GM12875 (cell line): ENCODE results near the gene RNF182.

Experiments
- H3K4me3 ChIP-seq: one replicate; pipeline ENCODE4 v1.5.1; 2011; ENCODE audit warnings: low read depth, low read length, control low read depth
- TF ChIP-seq, protein P1 (sequence below): IDR thresholded peaks from 2 replicates; pipeline ENCODE4 v1.5.1; 2011; ENCODE audit warnings: low read depth, mild to moderate bottlenecking, control low read depth, inconsistent platforms, low read length, moderate library complexity, borderline replicate concordance; ENCODE audit not compliant: insufficient read depth

Gene RNF182

DNA sequence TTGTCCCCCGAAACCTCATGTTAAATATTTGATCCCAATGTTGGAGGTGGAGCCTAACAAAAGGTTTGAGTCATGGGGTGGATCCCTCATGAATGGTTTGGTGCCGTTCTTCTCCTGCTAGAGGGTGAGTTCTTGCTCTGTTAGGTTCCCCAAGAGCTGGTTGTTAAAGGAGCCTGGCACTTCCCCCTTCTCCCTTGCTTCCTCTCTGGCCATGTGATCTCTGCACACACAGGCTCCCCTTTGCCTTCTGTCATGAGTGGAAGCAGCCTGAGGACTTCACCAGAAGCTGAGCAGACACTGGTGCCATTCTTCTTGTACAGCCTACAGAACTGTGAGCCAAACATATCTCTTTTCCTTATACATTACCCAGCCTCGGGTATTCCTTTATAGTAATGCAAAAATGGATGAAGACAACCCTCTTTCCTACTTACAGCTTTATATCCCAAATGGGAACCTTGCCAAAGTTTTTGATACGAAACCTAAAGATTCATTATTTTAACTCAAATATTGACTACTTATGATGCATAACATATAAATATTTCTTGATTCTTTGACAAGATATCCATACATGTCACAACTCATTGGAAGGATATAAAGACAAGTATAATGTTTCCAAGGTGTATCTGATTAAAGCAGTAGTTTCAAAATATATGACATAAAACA, 61.0 kb downstream of the RNF182 start:
- no peak overlapping the region for H3K4me3 ChIP-seq
- TF ChIP-seq, protein P1, sequence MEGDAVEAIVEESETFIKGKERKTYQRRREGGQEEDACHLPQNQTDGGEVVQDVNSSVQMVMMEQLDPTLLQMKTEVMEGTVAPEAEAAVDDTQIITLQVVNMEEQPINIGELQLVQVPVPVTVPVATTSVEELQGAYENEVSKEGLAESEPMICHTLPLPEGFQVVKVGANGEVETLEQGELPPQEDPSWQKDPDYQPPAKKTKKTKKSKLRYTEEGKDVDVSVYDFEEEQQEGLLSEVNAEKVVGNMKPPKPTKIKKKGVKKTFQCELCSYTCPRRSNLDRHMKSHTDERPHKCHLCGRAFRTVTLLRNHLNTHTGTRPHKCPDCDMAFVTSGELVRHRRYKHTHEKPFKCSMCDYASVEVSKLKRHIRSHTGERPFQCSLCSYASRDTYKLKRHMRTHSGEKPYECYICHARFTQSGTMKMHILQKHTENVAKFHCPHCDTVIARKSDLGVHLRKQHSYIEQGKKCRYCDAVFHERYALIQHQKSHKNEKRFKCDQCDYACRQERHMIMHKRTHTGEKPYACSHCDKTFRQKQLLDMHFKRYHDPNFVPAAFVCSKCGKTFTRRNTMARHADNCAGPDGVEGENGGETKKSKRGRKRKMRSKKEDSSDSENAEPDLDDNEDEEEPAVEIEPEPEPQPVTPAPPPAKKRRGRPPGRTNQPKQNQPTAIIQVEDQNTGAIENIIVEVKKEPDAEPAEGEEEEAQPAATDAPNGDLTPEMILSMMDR = no peak

DNA sequence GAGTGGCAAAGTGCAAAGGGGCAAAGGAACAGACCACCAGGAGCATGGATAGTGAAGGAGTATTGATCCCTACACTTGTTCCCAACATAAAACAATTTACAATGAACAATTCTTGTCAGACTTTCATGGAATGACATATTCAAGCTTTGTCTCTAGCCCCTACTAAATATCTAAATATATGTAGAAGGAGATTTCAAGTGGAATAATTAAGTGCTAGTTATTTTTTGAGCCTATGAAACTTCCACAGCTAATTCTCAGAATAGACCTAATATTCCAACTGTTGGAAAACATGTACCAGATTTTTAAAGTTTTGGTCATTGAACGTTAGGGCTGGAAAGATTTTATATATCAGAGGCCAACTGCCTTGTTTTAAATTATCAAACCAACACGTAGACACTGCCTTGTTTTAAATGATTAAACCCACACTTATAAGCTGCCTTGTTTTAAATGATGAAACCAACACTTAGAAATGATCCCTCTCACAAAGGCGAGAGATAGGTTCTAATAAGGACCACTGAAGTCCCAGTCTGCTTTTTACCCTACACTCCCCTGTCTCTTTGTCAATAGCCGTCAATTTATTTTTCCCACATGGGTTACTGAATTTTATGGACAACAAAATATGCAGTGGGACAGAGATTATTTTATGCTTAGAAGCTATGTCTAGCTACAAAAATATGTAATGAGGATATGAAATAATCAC, 62.1 kb downstream of the RNF182 start:
- no peak overlapping the region for H3K4me3 ChIP-seq
- TF ChIP-seq, protein P1 = no peak

DNA sequence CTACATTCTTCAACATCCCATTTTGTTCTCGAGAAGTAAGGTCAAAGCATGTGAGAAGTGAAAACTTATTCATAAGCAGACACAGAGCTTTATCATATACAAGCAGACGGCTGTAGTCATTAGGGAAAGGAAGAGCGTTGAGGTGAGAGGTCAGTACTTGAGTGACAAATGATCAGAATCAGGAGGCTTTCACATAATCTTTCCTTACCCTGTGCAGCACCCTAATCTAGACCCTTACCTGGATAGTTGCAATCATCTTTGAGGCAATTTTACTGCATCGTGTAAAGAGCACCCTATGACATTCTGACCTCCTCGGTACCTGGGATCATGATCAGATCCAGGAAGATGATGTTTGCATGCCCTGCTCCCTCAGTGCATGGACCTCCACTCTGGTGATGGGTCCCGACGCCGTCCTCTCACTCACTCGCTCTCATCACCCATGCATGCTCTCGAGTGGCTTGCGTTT, 62.7 kb downstream of the RNF182 start:
- TF ChIP-seq, protein P1 = no peak
- H3K4me3 ChIP-seq = no peak overlapping the region

DNA sequence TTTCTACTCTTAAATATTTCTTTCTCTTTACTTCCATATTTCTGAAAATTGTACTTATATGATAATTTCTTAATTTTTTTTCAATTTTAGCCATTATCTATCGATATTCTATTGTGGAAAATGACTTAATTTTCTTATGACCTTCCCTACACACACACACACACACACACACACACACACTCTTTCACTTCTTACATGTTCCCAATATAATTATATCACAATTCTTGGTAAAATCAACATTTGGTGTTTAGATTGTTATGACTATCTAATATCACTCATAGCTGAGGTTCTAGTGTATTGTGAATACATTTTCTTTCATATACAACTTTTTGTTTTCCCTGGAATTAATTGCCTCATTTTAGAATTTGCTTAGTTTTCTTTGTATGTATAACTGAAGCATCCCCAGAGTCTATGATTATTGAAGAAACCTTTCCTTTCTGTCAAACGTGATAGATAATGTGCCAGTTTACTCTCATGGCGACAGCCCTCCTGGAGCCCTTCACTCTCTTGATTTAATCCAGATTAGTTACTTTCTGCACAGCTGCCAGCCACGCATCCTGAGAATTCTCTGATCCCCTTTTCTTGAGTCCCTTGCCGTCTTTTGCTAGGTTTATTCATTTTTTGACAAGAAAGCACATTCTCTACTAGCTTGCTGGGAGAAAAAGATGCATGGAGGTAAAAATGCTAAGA, 63.4 kb downstream of the RNF182 start:
- TF ChIP-seq, protein P1 = no peak
- no peak overlapping the region for H3K4me3 ChIP-seq

DNA sequence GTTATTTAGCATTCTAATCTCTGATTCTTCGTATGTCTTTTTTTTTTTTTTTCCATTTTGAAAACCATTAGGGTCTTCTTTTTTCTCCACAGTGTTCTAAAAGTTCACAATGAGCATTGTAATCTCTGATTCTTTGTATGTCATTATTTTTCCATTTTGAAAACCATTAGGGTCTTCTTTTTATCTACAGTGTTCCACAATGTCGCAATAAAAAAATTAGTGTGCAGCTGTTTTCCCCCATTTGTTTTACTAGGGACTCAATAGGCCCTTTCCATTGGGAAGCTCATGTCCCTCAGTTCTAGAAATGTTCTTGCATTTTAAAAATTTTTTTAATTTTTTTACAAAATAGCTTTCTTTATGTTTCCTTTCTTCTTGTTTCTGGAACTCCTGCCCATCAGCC, 64.2 kb downstream of the RNF182 start:
- H3K4me3 ChIP-seq = no peak overlapping the region
- TF ChIP-seq, protein P1 = no peak

DNA sequence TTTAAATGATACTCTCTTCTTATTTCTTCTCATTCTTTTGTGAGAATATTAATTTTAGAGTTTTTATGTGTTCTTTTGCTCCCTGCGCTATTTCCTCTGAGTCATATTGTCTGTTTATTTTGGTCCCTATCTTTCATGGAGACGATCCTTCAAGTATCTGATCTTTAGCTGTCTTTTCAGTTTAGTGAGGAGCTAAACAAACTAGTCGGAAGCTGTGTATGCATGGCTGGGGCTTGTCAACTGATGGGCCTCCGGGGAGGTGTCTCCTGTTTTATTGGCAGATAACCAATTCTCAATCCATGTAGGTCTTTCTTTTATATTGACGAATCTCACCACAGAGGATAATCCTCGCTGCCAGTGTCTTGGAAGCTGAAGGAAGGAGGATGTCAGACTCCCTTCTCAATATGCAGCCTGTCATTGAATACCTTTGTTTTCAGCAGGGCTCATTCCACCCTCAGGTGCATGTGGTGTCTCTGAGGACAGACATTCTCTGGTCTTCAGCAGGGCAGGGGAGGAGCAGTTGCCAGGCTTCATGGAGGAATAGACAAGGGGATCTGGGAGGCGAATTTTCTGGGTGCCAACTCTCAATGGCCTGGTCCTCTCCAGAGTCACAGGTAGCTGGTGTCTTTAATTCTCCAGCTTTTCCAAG, 64.9 kb downstream of the RNF182 start:
- TF ChIP-seq, protein P1 = no peak

More for the DNA sequence above, 64.9 kb downstream of the RNF182 start:
- no peak overlapping the region for H3K4me3 ChIP-seq
